GM21825 (cell line): ENCODE measurements around the gene METTL16.

Source experiments
- ATAC-seq: cut with Tn5 transposase; IDR thresholded peaks from one replicate; pipeline ENCODE4 v1.9.1; 2021; ENCODE audit warnings: mild to moderate bottlenecking, moderate library complexity; ENCODE audit not compliant: unreplicated experiment

Gene METTL16

DNA sequence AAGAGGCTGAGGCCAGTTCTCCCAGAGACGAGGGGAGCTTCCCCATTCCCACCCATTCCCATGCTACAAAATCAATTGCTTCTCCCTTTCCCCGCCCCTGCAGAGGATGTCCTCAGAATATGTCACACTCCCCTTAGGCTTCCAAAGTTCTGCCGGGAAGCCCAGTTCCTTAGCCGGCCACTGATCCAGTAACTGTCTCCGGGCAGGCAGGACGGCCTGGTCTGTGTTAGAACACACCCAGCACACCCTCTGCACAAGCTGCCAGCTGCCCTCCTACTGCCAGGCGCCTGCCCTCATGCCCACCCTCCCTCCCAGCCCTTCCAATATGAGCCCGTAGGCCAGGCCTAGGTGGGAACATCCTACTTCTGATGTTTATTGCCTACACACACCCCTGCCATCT is 143.3 kb downstream of the METTL16 start:
- ATAC-seq, result no peak

GRCh38 chr17:2366747-2367494 is 144.8 kb downstream of the METTL16 start:
- ATAC-seq, result no peak
